ENCODE measurements around the gene PTCD3. TPM values are rescaled to one million over a fixed set of nuclear protein-coding genes. Genes with fewer than 3 reads are reported as not detected.

The PTCD3 gene
- 100 to 1,000 TPM in 1 of 4 donors, 10 to 100 TPM in 3; 61.5 to 103 (median 73.7) TPM for total RNA-seq

DNA sequence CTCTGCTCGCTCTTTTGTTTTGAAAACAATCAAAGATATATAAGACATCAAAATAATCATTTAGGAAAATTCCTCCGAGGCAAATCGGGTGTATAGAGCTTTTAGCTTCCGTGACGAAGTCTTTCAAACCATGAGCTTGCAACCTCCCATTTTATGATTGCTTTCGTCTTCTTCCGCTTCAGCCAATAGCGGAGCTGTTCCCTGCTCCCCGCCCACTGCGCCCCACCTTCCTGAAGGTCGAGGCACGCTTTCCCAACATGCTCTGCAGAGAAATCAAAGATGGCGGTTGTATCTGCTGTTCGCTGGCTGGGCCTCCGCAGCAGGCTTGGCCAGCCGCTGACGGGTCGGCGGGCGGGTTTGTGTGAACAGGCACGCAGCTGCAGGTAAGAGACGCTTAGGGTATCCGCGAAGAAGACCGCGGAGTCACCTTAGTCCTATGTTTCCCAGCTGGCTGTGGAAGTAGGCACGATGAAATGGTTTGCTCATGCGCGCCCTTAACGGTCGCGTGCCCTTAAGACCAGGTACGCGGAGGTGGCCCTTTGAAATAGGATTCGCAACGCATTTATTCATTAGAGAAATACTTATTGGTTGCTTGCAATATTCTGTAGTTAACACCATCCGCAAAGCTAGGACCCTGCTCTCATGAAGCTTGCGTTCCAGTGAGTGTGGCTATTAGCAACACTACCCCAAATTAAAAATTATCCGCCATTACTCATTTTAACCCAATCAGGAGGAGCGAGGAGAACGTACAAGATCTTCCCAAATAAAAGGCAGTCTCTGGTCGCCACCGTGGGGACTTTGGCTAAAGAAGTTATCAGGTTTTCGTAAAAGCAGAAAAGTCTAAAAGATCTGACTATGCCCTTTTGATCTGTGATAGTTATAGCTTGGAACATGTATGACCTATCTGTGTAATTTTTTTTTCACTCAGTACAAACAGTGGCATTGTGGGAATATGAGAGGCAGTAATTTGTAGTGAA is at the start of gene PTCD3:
Gene PTCD3, plus strand, starts transcription at position 267 of the 977 bp plus-strand sequence. Its CDS starts 13 bp downstream, at position 280.
- H3K27me3 ChIP-seq, result no peaks in the 10 kb centered on the region
- peaks cover 0 to 42% (median 20%) of the 10 kb centered on the region in 4 donors for H3K4me1 ChIP-seq
- no peaks in the 10 kb centered on the region for H3K9me3 ChIP-seq
- WGBS, 2 donors, result 0 to 1% methylated on average over 44 of the region's 44 CpGs
- TF ChIP-seq, protein P1, sequence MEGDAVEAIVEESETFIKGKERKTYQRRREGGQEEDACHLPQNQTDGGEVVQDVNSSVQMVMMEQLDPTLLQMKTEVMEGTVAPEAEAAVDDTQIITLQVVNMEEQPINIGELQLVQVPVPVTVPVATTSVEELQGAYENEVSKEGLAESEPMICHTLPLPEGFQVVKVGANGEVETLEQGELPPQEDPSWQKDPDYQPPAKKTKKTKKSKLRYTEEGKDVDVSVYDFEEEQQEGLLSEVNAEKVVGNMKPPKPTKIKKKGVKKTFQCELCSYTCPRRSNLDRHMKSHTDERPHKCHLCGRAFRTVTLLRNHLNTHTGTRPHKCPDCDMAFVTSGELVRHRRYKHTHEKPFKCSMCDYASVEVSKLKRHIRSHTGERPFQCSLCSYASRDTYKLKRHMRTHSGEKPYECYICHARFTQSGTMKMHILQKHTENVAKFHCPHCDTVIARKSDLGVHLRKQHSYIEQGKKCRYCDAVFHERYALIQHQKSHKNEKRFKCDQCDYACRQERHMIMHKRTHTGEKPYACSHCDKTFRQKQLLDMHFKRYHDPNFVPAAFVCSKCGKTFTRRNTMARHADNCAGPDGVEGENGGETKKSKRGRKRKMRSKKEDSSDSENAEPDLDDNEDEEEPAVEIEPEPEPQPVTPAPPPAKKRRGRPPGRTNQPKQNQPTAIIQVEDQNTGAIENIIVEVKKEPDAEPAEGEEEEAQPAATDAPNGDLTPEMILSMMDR (IDR thresholded peaks at IDR 0.05), result peak in 1 of 5 experiments; percentile 11
- TF ChIP-seq POLR2A (IDR thresholded peaks at IDR 0.05) (peak in 1 of 2 donors; percentile 57), EP300 (IDR thresholded peaks at IDR 0.05) (peak; percentile 64 to 91)
- DNase-seq (ENCODE audit: low spot score in 2 of 2), result peak; percentile 90 to 95
- peak within 1 kb of the TSS; percentile 69 to 88 (median 84) for H3K27ac ChIP-seq
- peaks cover 0 to 36% (median 0%) of the 10 kb centered on the region in 3 donors for H3K36me3 ChIP-seq
- H3K4me3 ChIP-seq, result peak within 1 kb of the TSS; percentile 69 to 92 (median 85)

GRCh38 chr2:86056590-86057331 is 49.3 kb upstream of the PTCD3 start:
- TF ChIP-seq, protein P1 (IDR thresholded peaks at IDR 0.05), result no peak

DNA sequence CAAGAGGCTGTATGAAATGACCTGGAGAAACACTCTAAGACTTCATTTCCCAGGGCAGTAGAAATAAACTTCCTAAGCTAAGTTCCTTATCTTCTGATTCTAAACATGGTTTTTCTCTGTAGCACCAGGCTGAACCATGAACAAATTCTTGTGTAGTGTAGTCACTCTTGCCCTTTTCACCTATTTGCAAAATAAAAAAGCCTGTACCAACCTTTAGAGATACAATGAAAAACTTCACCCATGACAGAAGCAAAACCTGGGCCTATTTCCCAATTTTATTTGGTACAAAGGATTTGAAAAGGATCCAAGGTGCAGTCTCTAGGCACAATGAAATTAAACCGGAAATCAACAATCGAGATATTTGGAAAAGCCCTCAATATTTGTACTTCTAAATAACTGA is 44.0 kb upstream of the PTCD3 start:
- Histone ChIP-seq H3K27ac (no peak overlapping the region), H3K4me1 (peaks cover 0 to 19% (median 0%) of the 10 kb centered on the region in 4 donors), H3K9me3 (peaks cover 0 to 13% (median 0%) of the 10 kb centered on the region in 4 donors), H3K4me3 (no peak overlapping the region), H3K36me3 (peaks cover 0 to 71% (median 0%) of the 10 kb centered on the region in 3 donors), H3K27me3 (no peaks in the 10 kb centered on the region)
- no peak for TF ChIP-seq EP300 (IDR thresholded peaks at IDR 0.05)
- TF ChIP-seq, protein P1 (IDR thresholded peaks at IDR 0.05), result no peak
- DNase-seq (ENCODE audit: low spot score in 2 of 2), result no peak
- WGBS, 2 donors, result 75 to 77% methylated on average over 2 of the region's 2 CpGs

More at GRCh38 chr2:86056590-86057331, 49.3 kb upstream of the PTCD3 start:
- no peak overlapping the region for H3K27ac ChIP-seq
- peaks cover 0 to 66% (median 0%) of the 10 kb centered on the region in 3 donors for H3K36me3 ChIP-seq
- no peak for DNase-seq (ENCODE audit: low spot score in 2 of 2)
- peaks cover 0 to 10% (median 0%) of the 10 kb centered on the region in 4 donors for H3K4me1 ChIP-seq
- no peaks in the 10 kb centered on the region for H3K9me3 ChIP-seq
- WGBS, 2 donors, result 91 to 96% methylated on average over 4 of the region's 4 CpGs
- no peak overlapping the region for H3K4me3 ChIP-seq
- no peaks in the 10 kb centered on the region for H3K27me3 ChIP-seq

GRCh38 chr2:86064006-86064405 is 42.0 kb upstream of the PTCD3 start:
- 70 to 85% methylated on average over 2 of the region's 2 CpGs for WGBS, 2 donors
- no peak overlapping the region for H3K4me3 ChIP-seq
- no peaks in the 10 kb centered on the region for H3K27me3 ChIP-seq
- no peak for DNase-seq (ENCODE audit: low spot score in 2 of 2)
- peak overlapping the region in 1 of 4 donors; percentile 62 for H3K27ac ChIP-seq
- H3K4me1 ChIP-seq, result peaks cover 0 to 19% (median 0%) of the 10 kb centered on the region in 4 donors
- H3K9me3 ChIP-seq, result peaks cover 0 to 13% (median 0%) of the 10 kb centered on the region in 4 donors
- peaks cover 0 to 82% (median 3%) of the 10 kb centered on the region in 3 donors for H3K36me3 ChIP-seq
- TF ChIP-seq, protein P1 (IDR thresholded peaks at IDR 0.05), result no peak
- TF ChIP-seq EP300 (IDR thresholded peaks at IDR 0.05) (no peak), POLR2A (IDR thresholded peaks at IDR 0.05) (no peak)
